Stimulated activated CD4-positive, alpha-beta T cell treated with anti-CD3 and anti-CD28 coated beads, Interleukin-2, amount 100 ng/mL, for 24 hours (primary cell): ENCODE data around the gene MRPL45.
A peak's percentile ranks its signal among the peaks of the same experiment; 100 is the strongest.

Experiments used
- DNase-seq, 2 donors: peaks; one replicate each; pipeline ENCODE4 v3.0.0-alpha.2; 2020

MRPL45 gene

DNA sequence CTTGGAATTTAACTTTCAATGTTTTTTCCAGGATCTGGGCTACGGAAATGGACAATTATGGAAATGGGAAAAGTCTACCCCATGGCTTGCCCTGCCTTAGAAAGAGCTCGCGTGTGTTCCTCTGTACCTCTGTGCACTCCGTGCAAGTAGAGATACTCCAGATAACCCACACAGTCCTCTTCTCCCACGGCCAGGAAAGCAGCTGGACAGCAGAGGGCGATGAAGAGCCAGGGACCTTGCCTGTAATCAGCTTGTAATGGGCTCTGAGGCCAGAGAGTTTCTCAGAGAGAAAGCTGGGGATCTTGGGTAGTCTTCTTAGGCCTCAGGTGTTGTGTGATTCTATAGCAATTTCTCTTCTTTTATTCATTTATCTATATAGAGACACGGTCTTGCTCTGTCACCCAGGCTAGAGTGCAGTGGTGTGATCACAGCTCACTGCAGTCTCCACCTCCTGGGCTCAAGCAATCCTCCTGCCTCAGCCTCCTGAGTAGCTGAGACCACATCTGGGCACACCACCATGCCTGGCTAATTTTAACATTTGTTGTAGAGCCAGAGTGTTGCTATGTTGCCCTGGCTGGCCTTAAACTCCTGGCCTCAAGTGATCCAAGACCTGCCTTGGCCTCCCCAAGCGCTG lies 52.2 kb downstream of the MRPL45 start:
- peak; percentile 88 to 89 for DNase-seq

DNA sequence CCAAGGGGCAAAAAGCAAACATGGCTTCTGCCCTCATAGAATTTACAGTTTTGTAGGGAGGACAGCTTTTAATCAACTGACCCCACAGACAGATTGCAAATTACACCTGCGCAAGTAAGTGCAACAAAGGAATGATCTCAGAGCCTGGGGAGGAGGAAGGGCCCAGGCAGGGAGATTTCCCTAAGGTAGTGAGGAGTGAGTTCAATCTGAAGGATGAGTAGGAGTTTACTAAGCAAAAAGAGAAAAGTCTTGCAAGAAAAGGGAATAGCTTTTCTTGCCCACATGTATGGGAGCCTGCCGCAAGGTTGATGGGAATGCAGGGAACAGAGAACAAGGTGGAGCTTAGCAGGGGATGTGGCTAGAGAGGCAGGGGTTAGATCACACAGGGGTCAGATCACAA lies 53.1 kb downstream of the MRPL45 start:
- no peak for DNase-seq

DNA sequence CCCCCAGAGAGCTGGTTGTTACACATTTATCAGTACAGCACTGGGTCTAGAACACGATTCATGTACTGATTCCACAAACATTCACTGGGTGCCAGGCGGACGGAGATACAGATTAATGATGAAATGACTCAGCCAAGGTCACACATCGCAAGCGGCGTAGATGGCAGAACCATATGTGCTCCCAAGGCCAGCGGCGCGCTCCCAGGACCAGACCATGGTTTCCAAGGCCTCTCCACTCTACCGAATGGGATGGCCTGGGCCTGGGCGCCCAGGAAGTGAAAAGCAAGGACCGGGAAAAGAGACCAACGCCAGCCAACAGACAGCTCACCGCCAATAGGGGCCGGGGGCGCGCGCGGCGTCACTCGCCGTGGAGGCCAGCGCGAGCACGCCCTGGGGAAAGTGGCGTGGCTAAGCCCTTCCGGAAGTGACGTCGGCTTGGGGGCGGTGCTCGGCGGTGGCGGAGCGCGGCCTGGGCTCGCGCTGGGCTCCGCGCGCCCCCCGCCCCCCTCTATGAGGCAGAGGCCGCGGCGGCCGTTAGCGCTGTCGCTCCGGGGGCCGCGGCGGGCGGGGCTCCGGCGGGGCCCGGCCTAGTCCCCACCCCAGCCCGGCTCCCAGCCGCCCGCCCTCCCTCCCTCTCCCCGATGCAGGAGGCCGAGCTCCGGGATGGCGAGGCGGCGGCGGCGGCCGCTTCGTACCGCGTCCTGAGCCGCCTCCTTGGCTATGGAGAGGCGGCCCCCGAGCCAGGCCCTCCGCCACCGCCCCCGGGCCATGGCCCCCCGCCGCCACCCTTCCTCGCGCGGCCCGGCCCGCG lies 54.6 kb downstream of the MRPL45 start, which contains the start of gene SOCS7:
SOCS7 (plus strand) TSS at position 433 of the 811 bp plus-strand sequence; CDS start at position 642, 209 bp downstream.
- DNase-seq: peak; percentile 95 to 97

DNA sequence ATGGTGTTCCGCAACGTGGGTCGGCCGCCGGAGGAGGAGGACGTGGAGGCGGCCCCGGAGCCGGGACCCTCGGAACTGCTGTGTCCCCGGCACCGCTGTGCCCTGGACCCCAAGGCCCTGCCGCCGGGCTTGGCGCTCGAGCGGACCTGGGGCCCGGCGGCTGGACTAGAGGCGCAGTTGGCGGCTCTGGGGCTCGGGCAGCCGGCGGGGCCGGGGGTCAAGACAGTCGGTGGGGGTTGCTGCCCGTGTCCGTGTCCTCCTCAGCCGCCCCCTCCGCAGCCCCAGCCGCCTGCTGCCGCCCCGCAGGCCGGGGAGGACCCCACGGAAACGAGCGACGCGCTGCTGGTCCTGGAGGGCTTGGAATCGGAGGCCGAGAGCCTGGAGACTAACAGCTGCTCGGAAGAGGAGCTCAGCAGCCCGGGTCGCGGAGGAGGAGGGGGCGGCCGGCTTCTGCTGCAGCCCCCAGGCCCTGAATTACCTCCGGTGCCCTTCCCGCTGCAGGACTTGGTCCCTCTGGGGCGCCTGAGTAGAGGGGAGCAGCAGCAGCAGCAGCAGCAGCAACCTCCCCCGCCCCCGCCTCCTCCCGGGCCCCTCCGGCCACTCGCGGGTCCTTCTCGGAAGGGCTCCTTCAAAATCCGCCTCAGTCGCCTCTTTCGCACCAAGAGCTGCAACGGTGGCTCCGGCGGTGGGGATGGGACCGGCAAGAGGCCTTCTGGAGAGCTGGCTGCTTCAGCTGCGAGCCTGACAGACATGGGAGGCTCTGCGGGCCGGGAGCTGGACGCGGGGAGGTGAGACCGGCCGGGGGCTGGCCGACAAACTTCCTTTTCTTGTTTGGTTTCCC lies 55.5 kb downstream of the MRPL45 start:
- DNase-seq: peak; percentile 28 to 33

DNA sequence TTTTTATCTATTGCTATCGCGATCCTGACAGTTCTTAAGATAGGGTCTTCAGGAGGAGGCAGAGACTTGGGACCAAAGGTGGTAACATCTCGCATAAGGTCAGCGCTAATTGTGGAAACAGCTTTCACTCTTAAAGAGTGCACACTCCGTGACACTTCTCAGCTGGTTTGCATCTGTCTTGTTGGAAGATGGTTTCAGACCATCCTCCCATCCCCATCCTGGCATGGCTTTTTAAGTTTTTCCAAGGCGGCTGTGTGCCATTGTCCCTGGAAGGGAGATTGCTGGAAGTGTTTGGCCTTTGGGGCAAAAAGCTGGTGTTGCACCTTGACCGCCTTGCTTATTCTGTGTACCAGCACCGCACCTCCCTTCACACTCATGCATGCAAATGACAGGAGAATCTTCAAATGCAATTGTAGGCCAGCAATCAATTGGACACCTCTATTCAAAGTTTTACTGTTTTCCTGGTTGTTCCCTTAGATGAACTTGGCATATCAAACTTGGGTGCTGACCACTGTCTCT lies 56.2 kb downstream of the MRPL45 start:
- no peak for DNase-seq

GRCh38 chr17:38353668-38354067 lies 56.7 kb downstream of the MRPL45 start:
- no peak for DNase-seq

DNA sequence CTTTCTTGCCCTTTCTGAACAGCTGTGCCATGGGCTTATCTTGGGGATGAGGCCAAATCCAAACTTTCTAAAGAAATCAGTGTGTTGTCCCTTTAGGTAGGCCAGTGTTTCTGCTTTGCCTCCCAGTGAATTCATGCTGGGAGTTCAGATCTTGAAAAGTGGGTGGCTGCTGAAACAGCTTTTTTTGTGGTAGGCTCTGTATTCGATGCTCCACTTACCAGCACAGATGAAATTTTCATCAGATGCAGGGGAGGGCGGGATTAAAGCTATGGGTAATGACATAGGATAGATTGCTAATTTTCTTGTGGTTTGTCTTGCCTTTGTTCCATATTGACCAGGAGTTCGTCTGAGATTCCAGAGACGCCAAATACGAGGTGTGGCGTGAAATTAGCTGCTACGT lies 57.5 kb downstream of the MRPL45 start:
- no peak for DNase-seq

DNA sequence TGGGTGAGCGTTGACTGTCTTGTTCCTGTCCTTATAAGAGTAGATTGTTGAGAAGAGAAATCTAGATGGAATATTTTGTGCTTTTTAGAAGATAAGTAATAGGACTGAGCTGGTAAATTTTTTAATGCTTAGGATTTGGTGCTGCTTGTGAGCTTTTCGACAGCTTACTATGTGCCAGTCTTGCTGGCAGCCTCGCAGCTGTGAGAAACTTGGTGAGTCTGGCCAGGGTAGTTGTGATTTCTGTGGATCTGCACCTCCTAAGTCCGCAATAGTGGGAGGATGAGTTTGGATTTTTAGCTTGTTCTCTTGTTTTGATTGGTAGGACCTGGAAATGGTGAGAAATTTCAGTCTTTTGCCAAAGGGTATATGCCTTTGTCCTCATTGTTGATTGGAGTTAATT lies 58.3 kb downstream of the MRPL45 start:
- no peak for DNase-seq

- DNase-seq: no peak
These were observed 60.6 kb downstream of the MRPL45 start for GRCh38 chr17:38357486-38358123.

GRCh38 chr17:38358586-38359513 lies 61.9 kb downstream of the MRPL45 start:
- no peak for DNase-seq

GRCh38 chr17:38361694-38362465 lies 64.9 kb downstream of the MRPL45 start:
- DNase-seq: no peak

DNA sequence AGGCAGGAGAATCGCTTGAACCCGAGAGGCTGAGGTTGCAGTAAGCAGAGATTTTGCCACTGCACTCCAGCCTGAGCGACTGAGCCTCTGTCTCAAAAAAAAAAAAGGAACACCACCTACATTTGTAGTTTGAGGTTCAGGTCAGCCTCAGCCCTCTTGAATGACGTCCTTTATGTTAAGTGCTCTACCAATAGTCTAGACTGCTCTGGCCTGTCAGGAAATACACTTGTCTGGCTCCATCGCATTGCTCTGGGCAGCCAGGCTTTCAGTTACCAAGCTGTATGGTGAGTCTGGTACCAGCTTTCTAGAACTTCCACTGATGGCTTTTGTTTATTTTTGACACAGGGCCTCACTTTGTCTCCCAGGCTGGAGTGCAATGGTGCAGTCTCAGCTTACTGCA lies 66.0 kb downstream of the MRPL45 start:
- DNase-seq: no peak

DNA sequence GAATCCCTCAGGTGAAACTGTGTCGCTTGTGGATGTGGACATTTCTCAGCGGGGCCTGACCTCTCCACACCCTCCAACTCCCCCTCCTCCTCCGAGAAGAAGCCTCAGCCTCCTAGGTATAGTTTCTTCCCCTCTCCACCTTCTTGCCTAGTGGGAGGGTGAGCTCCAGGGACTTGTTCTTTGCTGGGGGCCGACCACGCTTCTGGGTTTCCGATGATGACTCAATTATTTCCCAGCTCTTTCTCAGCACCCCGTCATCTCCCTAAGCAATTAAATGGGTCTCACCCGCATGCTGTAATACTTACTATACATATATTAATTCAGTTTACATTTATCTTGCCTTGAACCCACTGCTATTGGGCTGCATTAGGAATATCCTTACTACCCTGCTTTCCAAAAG lies 67.8 kb downstream of the MRPL45 start:
- DNase-seq: no peak

DNA sequence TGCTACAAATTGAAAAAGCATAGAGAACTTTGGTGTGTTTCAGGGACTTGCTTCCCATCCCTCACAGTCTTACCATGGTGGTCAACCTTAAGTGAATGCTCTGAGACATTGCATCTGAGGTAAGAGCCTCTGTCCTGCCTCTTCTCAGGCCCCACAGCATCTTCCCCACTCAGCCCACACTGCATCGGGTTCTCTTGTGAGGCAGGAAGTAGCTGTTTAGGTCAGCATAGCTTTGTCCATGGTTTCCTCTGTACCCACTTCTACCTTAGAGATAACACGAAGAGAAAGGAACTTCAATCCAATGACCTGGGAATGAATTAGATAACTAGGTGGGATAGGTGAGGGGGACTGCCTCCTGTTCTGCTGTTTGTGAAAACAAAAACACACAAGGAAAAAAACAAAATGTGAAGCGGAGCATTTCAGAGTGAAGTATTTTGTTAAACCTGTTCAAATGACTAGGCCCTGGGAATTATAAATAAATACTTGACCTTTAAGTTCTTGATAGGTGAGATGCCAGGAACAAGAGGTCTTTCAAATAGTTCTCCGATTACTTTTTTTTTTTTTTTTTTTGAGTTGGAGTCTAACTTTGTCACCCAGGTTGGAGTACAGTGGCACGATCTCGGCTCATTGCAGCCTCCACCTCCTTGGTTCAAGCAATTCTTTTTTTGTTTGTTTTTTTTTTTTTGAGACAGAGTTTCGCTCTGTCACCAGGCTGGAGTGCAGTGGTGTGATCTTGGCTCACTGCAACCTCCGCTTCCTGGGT lies 72.3 kb downstream of the MRPL45 start:
- DNase-seq: no peak
